ENCODE data around the gene EXOC4.

DNA sequence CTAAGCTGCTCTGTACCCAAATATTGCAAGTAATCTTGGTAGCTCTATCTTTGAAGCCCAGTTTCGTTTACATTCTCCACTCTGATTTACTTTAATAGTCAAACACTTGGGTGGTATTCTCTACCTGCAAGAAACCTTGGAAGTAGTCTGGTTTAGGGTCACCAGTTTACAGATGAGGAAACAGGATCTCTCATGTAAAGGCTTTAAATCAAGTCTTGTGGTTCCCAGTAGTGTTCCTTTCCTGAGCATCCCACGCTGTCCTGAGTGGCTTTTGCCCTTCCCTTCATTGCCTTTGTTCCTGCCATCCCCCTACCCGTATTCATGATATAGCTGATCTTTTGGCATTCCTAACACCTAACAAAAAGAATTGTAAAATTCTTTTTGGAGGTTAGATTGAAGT, 20.3 kb downstream of the EXOC4 start:
- TF ChIP-seq, protein P1, sequence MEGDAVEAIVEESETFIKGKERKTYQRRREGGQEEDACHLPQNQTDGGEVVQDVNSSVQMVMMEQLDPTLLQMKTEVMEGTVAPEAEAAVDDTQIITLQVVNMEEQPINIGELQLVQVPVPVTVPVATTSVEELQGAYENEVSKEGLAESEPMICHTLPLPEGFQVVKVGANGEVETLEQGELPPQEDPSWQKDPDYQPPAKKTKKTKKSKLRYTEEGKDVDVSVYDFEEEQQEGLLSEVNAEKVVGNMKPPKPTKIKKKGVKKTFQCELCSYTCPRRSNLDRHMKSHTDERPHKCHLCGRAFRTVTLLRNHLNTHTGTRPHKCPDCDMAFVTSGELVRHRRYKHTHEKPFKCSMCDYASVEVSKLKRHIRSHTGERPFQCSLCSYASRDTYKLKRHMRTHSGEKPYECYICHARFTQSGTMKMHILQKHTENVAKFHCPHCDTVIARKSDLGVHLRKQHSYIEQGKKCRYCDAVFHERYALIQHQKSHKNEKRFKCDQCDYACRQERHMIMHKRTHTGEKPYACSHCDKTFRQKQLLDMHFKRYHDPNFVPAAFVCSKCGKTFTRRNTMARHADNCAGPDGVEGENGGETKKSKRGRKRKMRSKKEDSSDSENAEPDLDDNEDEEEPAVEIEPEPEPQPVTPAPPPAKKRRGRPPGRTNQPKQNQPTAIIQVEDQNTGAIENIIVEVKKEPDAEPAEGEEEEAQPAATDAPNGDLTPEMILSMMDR (IDR thresholded peaks at IDR 0.05) = no peak
- no peak for TF ChIP-seq POLR2A (IDR thresholded peaks at IDR 0.05)
